SK-N-SH (cell line): ENCODE measurements around the gene LSM14A. TPM values are rescaled to one million over a fixed set of nuclear protein-coding genes. Genes with fewer than 3 reads are reported as not detected.

Source experiments
- CTCF ChIA-PET: fragments of 300-600, 350-600 bp; formaldehyde crosslinking; extraction: SDS; loops from one replicate; lab custom pipeline; 2021; lab: Yijun Ruan, JAX
- POLR2A ChIA-PET: fragments of 350-600 bp; sonication (Branson Sonifier 250); formaldehyde crosslinking; extraction: SDS; loops from one replicate; lab custom pipeline; 2020; ENCODE audit warnings: antibody characterized with exemption, inconsistent platforms; lab: Yijun Ruan, JAX
- DNase-seq: peaks from one replicate; pipeline ENCODE4 v3.0.0; 2012
- H2AFZ ChIP-seq: fragments of 200-600 bp; sonication (generic); 2 replicates; pipeline ENCODE4 v1.8.1; 2016; ENCODE audit warnings: antibody characterized with exemption, mild to moderate bottlenecking, low read depth
- H3F3A ChIP-seq: fragments of 200-600 bp; sonication (generic); replicated peaks from 2 replicates; pipeline ENCODE3; 2016; ENCODE audit warnings: antibody characterized with exemption, mild to moderate bottlenecking; ENCODE audit not compliant: insufficient read depth
- H3K27ac ChIP-seq, 2 experiments: fragments of 200-500 bp in 1 of 2; fragments of 200-600 bp in 1 of 2; sonication (Bioruptor generic) in 1 of 2; sonication (generic), shearing (Covaris generic) in 1 of 2; 2 replicates each; pipeline versions ENCODE4 v1.5.1 to v1.6.1; 2014 to 2016; ENCODE audit warnings: low read depth in 2 of 2, inconsistent platforms in 1 of 2, low read length in 1 of 2, mild to moderate bottlenecking in 1 of 2, mixed read lengths in 1 of 2
- H3K27me3 ChIP-seq: fragments of 200-600 bp; sonication (generic), shearing (Covaris generic); 2 replicates; pipeline ENCODE4 v1.6.1; 2016; ENCODE audit warnings: mixed run types; ENCODE audit not compliant: insufficient read depth
- H3K36me3 ChIP-seq, 2 experiments: fragments of 200-500 bp in 1 of 2; fragments of 200-600 bp in 1 of 2; sonication (Bioruptor generic) in 1 of 2; sonication (generic) in 1 of 2; replicated peaks in 1 of 2; 2 replicates each; pipeline versions ENCODE3 to v1.5.1; 2014 to 2016; ENCODE audit warnings: low read length in 1 of 2, mild to moderate bottlenecking in 1 of 2; ENCODE audit not compliant: insufficient read depth in 2 of 2, control insufficient read depth in 1 of 2
- H3K4me1 ChIP-seq, 2 experiments: fragments of 200-500 bp in 1 of 2; fragments of 200-600 bp in 1 of 2; sonication (Bioruptor generic) in 1 of 2; sonication (generic), shearing (Covaris generic) in 1 of 2; 2 replicates each; pipeline versions ENCODE4 v1.5.1 to v1.6.1; 2014 to 2016; ENCODE audit warnings: low read depth in 1 of 2, low read length in 1 of 2, mixed run types in 1 of 2; ENCODE audit not compliant: insufficient read depth in 2 of 2, control insufficient read depth in 1 of 2
- H3K4me2 ChIP-seq: fragments of 200-600 bp; sonication (generic), shearing (Covaris generic); 2 replicates; pipeline ENCODE4 v1.6.1; 2017; ENCODE audit warnings: mixed run types
- H3K4me3 ChIP-seq, 2 experiments: fragments of 200-500 bp in 1 of 2; fragments of 200-600 bp in 1 of 2; sonication (Bioruptor generic) in 1 of 2; sonication (generic), shearing (Covaris generic) in 1 of 2; 2 replicates each; pipeline versions ENCODE4 v1.5.1 to v1.8.1; 2014 to 2016; ENCODE audit warnings: low read depth in 2 of 2, inconsistent platforms in 1 of 2, low read length in 1 of 2, mild to moderate bottlenecking in 1 of 2, mixed read lengths in 1 of 2, moderate library complexity in 1 of 2
- H3K79me2 ChIP-seq: fragments of 200-600 bp; sonication (generic); 2 replicates; pipeline ENCODE4 v1.8.1; 2017; ENCODE audit warnings: mild to moderate bottlenecking; ENCODE audit not compliant: insufficient read depth
- H3K9ac ChIP-seq: fragments of 200-600 bp; sonication (generic); 2 replicates; pipeline ENCODE4 v1.6.1; 2017; ENCODE audit warnings: mixed run types
- H3K9me2 ChIP-seq: fragments of 200-600 bp; sonication (generic); 2 replicates; pipeline ENCODE4 v1.6.1; 2017; ENCODE audit warnings: mixed run types
- H3K9me3 ChIP-seq: fragments of 200-600 bp; sonication (generic); 2 replicates; pipeline ENCODE4 v1.6.1; 2017; ENCODE audit warnings: mixed run types, mild to moderate bottlenecking, moderate library complexity
- H4K20me1 ChIP-seq: fragments of 200-600 bp; sonication (generic); 2 replicates; pipeline ENCODE4 v1.6.1; 2017; ENCODE audit warnings: mild to moderate bottlenecking, mixed run types; ENCODE audit not compliant: insufficient read depth
- CTCF ChIP-seq: fragments of 200-600 bp; sonication (generic); IDR thresholded peaks from 2 replicates; pipeline ENCODE4 v1.6.1; 2017; ENCODE audit warnings: antibody characterized with exemption, mild to moderate bottlenecking, moderate library complexity
- EZH2phosphoT487 ChIP-seq: fragments of 200-600 bp; sonication (generic); IDR thresholded peaks from 2 replicates; pipeline ENCODE4 v1.6.1; 2017; ENCODE audit warnings: low read depth, mixed run types, mild to moderate bottlenecking, antibody characterized with exemption, moderate library complexity, borderline replicate concordance
- FOXM1 ChIP-seq: IDR thresholded peaks from 2 replicates; pipeline ENCODE4 v1.4.0; 2012; ENCODE audit warnings: low read depth, mild to moderate bottlenecking
- JUND ChIP-seq: IDR thresholded peaks from 2 replicates; pipeline ENCODE4 v1.4.0; 2012
- MAX ChIP-seq: IDR thresholded peaks from 2 replicates; pipeline ENCODE4 v1.4.0; 2012; ENCODE audit warnings: low read depth
- NRF1 ChIP-seq: IDR thresholded peaks from 2 replicates; pipeline ENCODE4 v1.6.1; 2012; ENCODE audit warnings: low read depth, mild to moderate bottlenecking, low read length
- PBX3 ChIP-seq: IDR thresholded peaks from 2 replicates; pipeline ENCODE4; 2012
- RAD21 ChIP-seq: IDR thresholded peaks from 2 replicates; pipeline ENCODE4 v1.6.1; 2012; ENCODE audit warnings: mild to moderate bottlenecking, low read length
- RXRA ChIP-seq: IDR thresholded peaks from 2 replicates; pipeline ENCODE4 v1.4.0; 2012; ENCODE audit warnings: low read depth, mild to moderate bottlenecking, borderline replicate concordance
- SIN3A ChIP-seq: IDR thresholded peaks from 2 replicates; pipeline ENCODE4 v1.6.1; 2012; ENCODE audit warnings: low read depth, mild to moderate bottlenecking, low read length, moderate library complexity, borderline replicate concordance
- SMC3 ChIP-seq: IDR thresholded peaks from 2 replicates; pipeline ENCODE4 v1.6.1; 2012; ENCODE audit warnings: low read depth, low read length, improper control_type of control experiment
- USF1 ChIP-seq: IDR thresholded peaks from 2 replicates; pipeline ENCODE4 v1.4.0; 2012; ENCODE audit warnings: low read depth, borderline replicate concordance
- ZBTB33 ChIP-seq: IDR thresholded peaks from 2 replicates; pipeline ENCODE4 v1.4.0; 2012; ENCODE audit warnings: low read depth, borderline replicate concordance
- WGBS: methylation state at CpG from one replicate; pipeline ENCODE4 v1.1.6; 2017; ENCODE audit warnings: low lambda C conversion rate; 5-methylcytosine and 5-hydroxymethylcytosine counted together
- polyA plus RNA-seq, 3 experiments: library from polyadenylated mRNA; depleted of rRNA; stranded (reverse); fragments of >200 nt; gene quantifications; 2 replicates each; pipeline ENCODE4 v1.2.3, GENCODE V29; 2012

LSM14A gene
- polyA plus RNA-seq, 1 of the 3 experiments (the other 2 are of a cell fraction): 87.7 TPM

- ChIA-PET CTCF (interaction anchor here (0.6 kb wide), 1 partner anchor 407 kb away, joined by 4 read pairs; no protein-coding TSS in a partner anchor), POLR2A (interaction anchor here (0.7 kb wide), 1 partner anchor 46 kb away, joined by 3 read pairs; no protein-coding TSS in a partner anchor)
- H3K36me3 ChIP-seq: peaks cover 6 to 7% of the 10 kb centered on the region in 2 experiments
- peaks cover 100% of the 10 kb centered on the region for H3K79me2 ChIP-seq
- peaks cover 4 to 26% of the 10 kb centered on the region in 2 experiments; a peak in 3 of 4 replicates for H3K4me1 ChIP-seq
- TF ChIP-seq JUND (no peak), CTCF (no peak), FOXM1 (no peak), USF1 (no peak), RAD21 (no peak), EZH2phosphoT487 (no peak), SMC3 (no peak), MAX (no peak), RXRA (no peak), PBX3 (no peak), NRF1 (no peak)
- TF ChIP-seq, all 33 proteins: peak for 0
- Histone ChIP-seq H2AFZ (no peak overlapping the region), H3K27ac (no peak overlapping the region; a peak in 1 of 4 replicates), H3F3A (peaks cover 3% of the 10 kb centered on the region), H3K9me3 (no peaks in the 10 kb centered on the region), H4K20me1 (peaks cover 100% of the 10 kb centered on the region), H3K9ac (no peak overlapping the region), H3K9me2 (no peaks in the 10 kb centered on the region), H3K4me2 (no peak overlapping the region), H3K27me3 (no peaks in the 10 kb centered on the region), H3K4me3 (no peak overlapping the region)
- WGBS: 83% methylated on average over 6 of the region's 6 CpGs
- no peak for DNase-seq
These were observed 12.7 kb downstream of the LSM14A start for GRCh38 chr19:34184880-34185491.

GRCh38 chr19:34186205-34186604 is 13.9 kb downstream of the LSM14A start:
- no peak for TF ChIP-seq ZBTB33
- no peak for TF ChIP-seq SIN3A
- WGBS: 93% methylated on average over 2 of the region's 2 CpGs
- CTCF ChIA-PET: no interaction called here

More at GRCh38 chr19:34186205-34186604, 13.9 kb downstream of the LSM14A start:
- Histone ChIP-seq H3K4me2 (no peak overlapping the region), H3F3A (peaks cover 3% of the 10 kb centered on the region), H4K20me1 (peaks cover 100% of the 10 kb centered on the region), H3K9ac (no peak overlapping the region), H3K36me3 (peaks cover 3 to 7% of the 10 kb centered on the region in 2 experiments), H3K9me3 (no peaks in the 10 kb centered on the region), H2AFZ (no peak overlapping the region), H3K27me3 (no peaks in the 10 kb centered on the region), H3K4me3 (no peak overlapping the region), H3K9me2 (no peaks in the 10 kb centered on the region), H3K79me2 (peaks cover 100% of the 10 kb centered on the region), H3K27ac (no peak overlapping the region), H3K4me1 (peaks cover 4 to 22% of the 10 kb centered on the region in 2 experiments; a peak in 3 of 4 replicates)
- POLR2A ChIA-PET: no interaction called here
- DNase-seq: no peak
